Suppressor macrophage (primary cell): ENCODE results near the gene CASZ1.

Experiments used
- DNase-seq, 4 experiments: peaks; one replicate each; pipeline ENCODE4 v3.0.0-alpha.2; 2020 to 2022

Gene CASZ1

GRCh38 chr1:10650556-10651388, 145.7 kb downstream of the CASZ1 start:
- DNase-seq: no peak

DNA sequence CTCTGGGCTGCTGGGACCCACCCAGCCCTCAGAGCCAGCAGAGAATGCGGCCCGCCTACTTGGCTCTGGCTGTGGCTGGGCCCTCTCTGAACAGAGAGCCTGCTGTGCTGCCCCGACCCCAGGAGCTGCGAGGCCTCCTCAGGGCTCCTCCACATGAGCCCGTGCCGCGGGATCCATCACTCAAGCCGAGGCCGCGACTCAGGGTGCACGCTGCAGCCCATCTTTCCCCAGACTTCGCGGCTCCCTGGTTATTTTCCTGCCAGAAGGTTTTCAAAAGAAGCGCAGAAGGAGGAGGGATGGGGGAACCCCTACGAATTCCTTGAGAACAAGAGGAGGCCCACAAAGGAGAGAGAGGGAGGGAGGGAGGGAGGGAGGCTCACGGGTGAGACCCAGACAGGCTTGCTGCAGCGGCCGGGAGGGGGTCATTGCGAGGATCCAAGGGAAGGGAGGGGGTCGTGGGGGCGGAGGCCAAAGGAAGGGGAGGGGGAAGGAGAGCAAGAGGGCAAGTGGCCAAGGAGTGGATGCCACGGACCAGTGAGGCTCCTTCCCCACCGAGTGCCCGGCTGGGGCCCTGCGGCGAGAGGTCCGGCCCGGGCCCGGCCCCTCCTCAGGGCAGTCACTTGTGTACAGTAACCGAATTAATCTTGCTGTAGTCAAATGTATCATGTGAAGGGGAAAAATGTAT, 146.8 kb downstream of the CASZ1 start:
- DNase-seq: no peak

GRCh38 chr1:10648689-10649516, 147.5 kb downstream of the CASZ1 start:
- no peak for DNase-seq

GRCh38 chr1:10647414-10648170, 148.9 kb downstream of the CASZ1 start:
- DNase-seq: no peak

DNA sequence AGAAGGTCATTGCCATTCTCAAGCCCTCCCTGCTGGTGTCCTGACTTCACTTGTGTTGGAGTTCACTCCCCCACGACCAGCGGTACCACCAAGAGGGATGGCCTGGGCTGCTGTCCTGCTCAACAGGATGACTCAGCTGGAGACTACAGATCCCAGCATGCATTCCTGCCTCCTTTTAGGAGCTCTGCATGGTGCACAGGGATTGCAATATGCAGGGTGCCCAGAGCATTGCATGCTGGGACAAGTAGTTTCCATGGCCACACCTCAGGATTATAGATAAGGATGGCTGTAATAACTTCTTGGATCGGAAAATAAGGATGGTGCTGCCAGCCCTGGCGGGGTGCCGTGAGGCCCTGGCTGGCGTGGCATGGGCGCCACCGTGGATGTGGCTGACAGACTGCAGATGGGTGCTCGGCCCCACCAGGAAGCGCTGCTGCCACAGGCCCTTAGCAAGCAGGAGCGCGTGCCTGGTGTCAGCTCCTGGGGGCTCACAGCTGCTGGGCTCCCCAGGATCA, 150.0 kb downstream of the CASZ1 start:
- DNase-seq: peak; percentile 15 to 52 (median 40)

GRCh38 chr1:10644307-10645128, 151.9 kb downstream of the CASZ1 start:
- peak; percentile 15 to 59 (median 36) for DNase-seq

- DNase-seq: no peak
Observed at GRCh38 chr1:10643607-10644306, 152.7 kb downstream of the CASZ1 start.

DNA sequence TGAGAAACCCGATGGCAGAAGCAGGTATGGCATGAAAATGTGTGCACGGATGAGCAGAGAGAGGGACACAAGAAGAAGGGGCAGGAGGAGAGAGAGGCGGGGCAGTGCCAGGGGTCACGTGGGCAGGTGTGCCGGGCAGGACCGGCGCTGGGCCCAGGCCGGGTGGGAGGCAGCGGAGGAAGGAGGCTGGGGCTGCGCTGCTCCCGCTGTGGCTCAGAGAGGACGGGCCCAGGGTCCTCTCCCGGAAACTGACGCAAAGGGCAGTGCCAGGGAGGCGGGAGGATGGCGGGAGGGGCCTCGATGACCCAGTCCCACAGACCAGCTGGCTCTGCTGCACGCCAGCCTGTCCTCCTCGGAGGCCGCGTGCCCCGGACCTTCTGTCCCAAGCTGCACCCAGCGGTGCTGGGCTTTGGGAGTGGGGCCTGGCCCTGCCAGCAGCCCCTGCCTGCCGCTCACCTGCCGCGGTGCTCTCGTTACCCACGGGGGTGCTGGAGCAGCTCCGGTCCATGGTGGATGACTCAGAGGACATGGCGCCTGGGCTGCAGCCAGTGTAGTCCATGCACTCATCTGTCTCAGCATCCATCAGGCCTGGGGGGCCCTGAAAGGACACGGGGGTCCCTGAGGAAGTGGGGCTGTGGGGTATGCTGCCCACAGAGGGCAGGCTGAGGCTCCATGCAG, 153.9 kb downstream of the CASZ1 start:
- DNase-seq: no peak

DNA sequence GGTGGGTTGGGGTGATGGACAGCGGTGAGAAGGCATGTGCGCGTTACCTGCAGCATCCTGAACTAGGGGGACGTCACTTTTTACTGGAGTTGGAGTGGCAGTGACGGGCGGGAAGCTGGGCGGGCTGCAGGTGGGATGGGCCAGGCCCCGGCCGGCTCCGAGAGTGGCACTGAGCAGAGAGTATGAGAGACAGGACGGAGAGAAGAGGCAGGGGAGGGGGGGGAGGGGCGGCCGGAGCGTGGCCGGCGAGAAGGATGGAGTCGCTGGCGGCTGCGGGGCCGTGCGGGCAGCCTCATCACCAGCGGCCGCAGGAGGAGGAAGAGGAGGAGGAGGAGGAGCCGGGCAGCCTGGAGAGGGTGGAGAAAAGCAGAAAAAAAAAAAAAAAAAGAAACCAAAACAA, 154.5 kb downstream of the CASZ1 start:
- DNase-seq: no peak

DNA sequence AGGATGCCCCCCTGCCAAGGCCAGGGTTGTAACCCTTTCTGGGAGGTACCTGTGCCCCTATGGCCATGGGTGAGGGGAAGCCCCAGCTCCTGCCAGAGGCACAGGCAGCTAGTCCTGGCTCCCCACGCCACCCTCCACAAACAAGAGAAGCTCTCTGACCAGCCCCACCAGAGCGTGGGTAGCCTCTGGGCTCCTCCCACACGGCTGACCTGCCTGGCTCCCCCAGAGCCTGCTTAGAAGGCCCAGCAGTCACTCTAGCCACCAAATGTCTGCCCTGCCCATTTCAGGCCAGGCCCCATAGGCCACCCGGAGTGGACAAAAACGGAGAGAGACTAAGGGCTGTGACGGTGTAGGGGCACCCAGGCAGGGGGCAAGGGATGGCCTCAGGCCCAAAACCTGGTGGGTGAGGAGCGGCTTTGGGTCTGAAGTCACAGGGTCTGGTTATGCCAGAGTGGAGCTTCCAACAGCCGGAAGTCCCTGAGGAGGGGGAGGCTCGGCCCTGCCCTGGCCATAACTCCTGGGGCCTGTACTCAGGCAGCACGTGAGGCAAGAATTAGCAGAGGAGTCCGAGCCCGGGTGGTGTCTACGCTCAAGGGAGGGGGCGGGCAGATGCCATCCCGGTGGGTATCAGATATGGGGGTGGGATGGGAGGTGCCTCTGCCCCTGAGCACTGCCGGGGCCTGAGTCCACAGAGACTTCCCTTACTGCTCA, 155.4 kb downstream of the CASZ1 start:
- no peak for DNase-seq

GRCh38 chr1:10639775-10640578, 156.5 kb downstream of the CASZ1 start:
- no peak for DNase-seq

GRCh38 chr1:10639011-10639774, 157.3 kb downstream of the CASZ1 start:
- peak in 1 of 4 experiments; percentile 21 for DNase-seq

DNA sequence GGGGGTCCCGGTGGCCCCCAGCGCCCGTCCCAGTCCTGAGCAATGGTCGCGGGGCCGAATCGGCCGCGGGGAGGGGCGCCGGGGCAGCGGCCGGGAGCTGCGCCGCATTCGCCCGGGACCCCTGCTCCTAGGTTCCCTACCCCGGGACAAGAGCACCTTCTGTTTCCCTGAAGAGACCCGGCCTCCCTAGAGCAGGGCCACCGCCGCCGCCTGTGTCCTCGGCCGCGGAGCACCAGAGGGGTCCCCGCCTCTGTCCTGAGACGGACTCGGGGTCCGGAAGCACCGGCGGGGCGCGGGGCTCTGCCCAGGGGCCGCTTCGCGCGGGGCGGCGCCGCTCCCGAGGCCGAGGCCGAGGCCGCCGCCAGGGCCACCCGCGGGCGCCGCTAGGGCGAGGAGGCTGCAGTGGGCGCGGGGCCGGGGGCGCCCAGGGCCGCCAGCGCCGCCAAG, 157.9 kb downstream of the CASZ1 start:
- peak in 1 of 4 experiments; percentile 13 for DNase-seq

DNA sequence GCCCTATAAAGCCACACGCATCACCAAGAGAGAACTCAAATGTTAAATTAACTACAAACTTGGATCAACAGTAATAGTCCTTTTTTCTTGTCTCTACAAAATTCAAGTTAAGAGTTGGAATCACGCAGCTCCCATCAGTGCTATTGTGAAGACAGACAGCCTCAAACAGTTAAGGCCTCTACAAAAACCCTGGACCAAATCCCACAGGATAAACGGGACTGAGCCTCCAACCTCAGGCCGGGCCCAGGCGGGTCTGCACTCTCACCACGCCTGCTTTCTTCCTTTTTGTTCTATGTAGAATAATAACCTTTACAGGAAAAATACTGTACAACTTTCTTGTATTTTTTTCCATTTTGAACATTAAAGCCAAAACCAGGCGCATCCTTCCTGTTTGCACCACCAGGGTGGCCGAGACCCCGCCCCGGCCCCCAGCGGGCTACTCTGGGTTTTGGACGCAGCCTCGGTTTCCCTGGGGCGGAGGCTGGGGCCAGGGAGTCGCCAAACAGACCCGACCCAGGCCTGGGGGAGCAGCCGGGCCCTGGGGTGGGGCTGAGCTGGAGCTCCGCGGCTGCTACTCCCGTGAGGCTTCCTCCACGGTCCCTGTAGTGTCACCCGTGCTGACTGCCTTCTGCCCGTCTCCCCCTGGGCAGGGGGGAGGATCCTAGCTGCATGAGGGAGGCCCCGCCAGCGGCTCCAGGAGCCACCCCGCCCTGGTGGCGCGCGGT, 158.4 kb downstream of the CASZ1 start:
- no peak for DNase-seq

GRCh38 chr1:10637400-10637799, 159.0 kb downstream of the CASZ1 start:
- no peak for DNase-seq

DNA sequence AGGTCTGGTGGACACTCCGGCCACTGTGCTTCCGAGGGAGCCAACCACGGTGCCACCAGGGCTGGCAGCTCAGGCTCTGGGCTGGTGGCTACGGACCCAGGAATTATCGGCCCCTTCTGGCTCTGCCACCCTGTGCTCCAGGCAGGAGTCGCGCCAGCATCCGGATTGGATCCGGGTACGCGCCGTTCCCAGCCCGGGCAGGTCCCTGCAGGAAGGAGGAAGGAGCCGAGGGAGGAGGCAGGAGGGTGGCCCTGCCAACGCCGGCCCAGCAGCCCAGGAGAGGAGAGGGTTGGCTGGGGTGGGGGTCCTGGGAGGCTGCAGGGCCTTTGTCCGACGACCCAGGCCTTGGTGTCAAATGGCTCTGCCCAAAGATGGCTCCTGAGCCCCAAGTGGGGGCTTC, 160.5 kb downstream of the CASZ1 start:
- no peak for DNase-seq
